Endothelial cell of umbilical vein (primary cell): ENCODE data around the gene ISOC1. TPM values are rescaled to one million over a fixed set of nuclear protein-coding genes. Genes with fewer than 3 reads are reported as not detected.

Experiments
- BruUV-seq: library from RNA; stranded (reverse); fragments of 400-500 nt; replicated peaks from 2 replicates; lab custom pipeline; 2021; lab: Mats Ljungman, UMichigan
- CTCF ChIA-PET: fragments of 300-600, 350-600 bp; sonication (Branson Sonifier 250); formaldehyde crosslinking; loops from one replicate; lab custom pipeline; 2021; ENCODE audit warnings: antibody characterized with exemption, inconsistent platforms; lab: Charles Lee
- POLR2A ChIA-PET: fragments of 300-600, 350-600 bp; sonication (Branson Sonifier 250); formaldehyde crosslinking; loops from one replicate; lab custom pipeline; 2021; ENCODE audit warnings: antibody characterized with exemption, inconsistent platforms; lab: Charles Lee
- DNase-seq: peaks from one replicate; pipeline ENCODE4 v3.0.0-alpha.2; 2011; ENCODE audit warnings: low read depth, low spot score
- FAIRE-seq: peaks from 2 replicates; lab custom pipeline; 2011; peaks lifted over from hg19 to GRCh38; lab: Jason Lieb, UNC
- H2AFZ ChIP-seq: 2 replicates; pipeline ENCODE4 v1.6.0; 2012; ENCODE audit warnings: low read depth, low read length, control low read depth, inconsistent platforms
- H3K27ac ChIP-seq: 2 replicates; pipeline ENCODE4 v1.5.1; 2011; ENCODE audit warnings: low read depth, mild to moderate bottlenecking, control low read depth, low read length, moderate library complexity; ENCODE audit not compliant: insufficient read depth
- H3K27me3 ChIP-seq, 2 experiments: 2 replicates each; pipeline versions ENCODE4 v1.6.0 to v1.6.1; 2011; ENCODE audit warnings: low read length in 2 of 2, mixed read lengths in 1 of 2; ENCODE audit not compliant: control insufficient read depth in 2 of 2, insufficient read depth in 2 of 2
- H3K36me3 ChIP-seq, 2 experiments: 2 replicates in 1 of 2; 3 replicates in 1 of 2; pipeline ENCODE4 v1.5.1; 2011; ENCODE audit warnings: low read length in 2 of 2, mild to moderate bottlenecking in 1 of 2, moderate library complexity in 1 of 2; ENCODE audit not compliant: control insufficient read depth in 2 of 2, insufficient read depth in 2 of 2; ENCODE audit errors: extremely low read depth in 1 of 2
- H3K4me1 ChIP-seq: 3 replicates; pipeline ENCODE4 v1.5.1; 2011; ENCODE audit warnings: mild to moderate bottlenecking, low read length; ENCODE audit not compliant: control insufficient read depth, insufficient read depth; ENCODE audit errors: extremely low read depth
- H3K4me2 ChIP-seq: 2 replicates; pipeline ENCODE4 v1.6.1; 2011; ENCODE audit warnings: low read length, control low read depth, mixed read lengths; ENCODE audit not compliant: insufficient read depth
- H3K4me3 ChIP-seq, 3 experiments: fragments of 200-600 bp in 1 of 3; sonication (generic), shearing (Covaris generic) in 1 of 3; replicated peaks in 1 of 3; 2 replicates each; pipeline ENCODE4 v1.5.1; 2011 to 2016; ENCODE audit warnings: control low read depth in 3 of 3, low read length in 3 of 3, mild to moderate bottlenecking in 2 of 3, inconsistent platforms in 1 of 3, low read depth in 1 of 3, moderate library complexity in 1 of 3; ENCODE audit not compliant: insufficient read depth in 1 of 3
- H3K79me2 ChIP-seq: 2 replicates; pipeline ENCODE4 v1.6.0; 2012; ENCODE audit warnings: low read length, inconsistent platforms; ENCODE audit not compliant: control insufficient read depth, insufficient read depth
- H3K9ac ChIP-seq: replicated peaks from 2 replicates; pipeline ENCODE3; 2011; ENCODE audit warnings: low read length, control low read depth; ENCODE audit not compliant: insufficient read depth; ENCODE audit errors: extremely low read depth
- H3K9me1 ChIP-seq: replicated peaks from 3 replicates; pipeline ENCODE4 v1.6.0; 2011; ENCODE audit warnings: mild to moderate bottlenecking, low read length; ENCODE audit not compliant: control insufficient read depth, insufficient read depth; ENCODE audit errors: extremely low read depth
- H3K9me3 ChIP-seq: replicated peaks from 2 replicates; pipeline ENCODE4 v1.5.1; 2012; ENCODE audit warnings: low read length, inconsistent platforms; ENCODE audit not compliant: control insufficient read depth, insufficient read depth
- H4K20me1 ChIP-seq: replicated peaks from 2 replicates; pipeline ENCODE3; 2011; ENCODE audit warnings: mild to moderate bottlenecking, low read length; ENCODE audit not compliant: control insufficient read depth, insufficient read depth; ENCODE audit errors: extremely low read depth
- EZH2 ChIP-seq: IDR thresholded peaks from 2 replicates; pipeline ENCODE4 v1.6.1; 2012; ENCODE audit warnings: borderline replicate concordance, low read depth, mild to moderate bottlenecking, moderate library complexity, low read length, inconsistent platforms; ENCODE audit not compliant: severe bottlenecking
- FOS ChIP-seq: IDR thresholded peaks from 2 replicates; pipeline ENCODE4 v1.6.1; 2011; ENCODE audit warnings: mild to moderate bottlenecking, low read length, moderate library complexity, borderline replicate concordance; ENCODE audit not compliant: insufficient read depth
- GATA2 ChIP-seq: IDR thresholded peaks from 2 replicates; pipeline ENCODE4 v1.7.0; 2011; ENCODE audit warnings: low read depth, mild to moderate bottlenecking, moderate library complexity, mixed read lengths, low read length; ENCODE audit not compliant: insufficient read length, insufficient read depth
- JUN ChIP-seq: IDR thresholded peaks from 2 replicates; pipeline ENCODE4 v1.6.1; 2011; ENCODE audit warnings: borderline replicate concordance, low read depth; ENCODE audit not compliant: insufficient read length, insufficient read depth
- MYC ChIP-seq: IDR thresholded peaks from one replicate; pipeline ENCODE4 v1.6.1; 2011; ENCODE audit warnings: mild to moderate bottlenecking, low read depth, low read length
- POLR2A ChIP-seq: IDR thresholded peaks from 2 replicates; pipeline ENCODE4 v1.6.1; 2012; ENCODE audit warnings: low read depth, mild to moderate bottlenecking, control low read depth, low read length
- POLR2AphosphoS5 ChIP-seq: IDR thresholded peaks from 2 replicates; pipeline ENCODE4 v1.6.1; 2012; ENCODE audit warnings: low read depth, mild to moderate bottlenecking, control low read depth, low read length, moderate library complexity; ENCODE audit not compliant: insufficient read depth
- dilution Hi-C: fragments of 300-500 bp; cut with MboI; formaldehyde crosslinking; loops from one replicate; pipeline ENCODE4 v1.15.0; 2019; ENCODE audit warnings: low sequenced_read_pairs; ENCODE audit not compliant: extremely low pct_ligation_motif_present
- intact Hi-C: fragments of 100-400 bp; cut with micrococcal nuclease; formaldehyde crosslinking; loops from one replicate; pipeline ENCODE4 v1.10.0; 2022
- polyA plus RNA-seq, 4 experiments: library from polyadenylated mRNA; depleted of rRNA in 3 of 4; stranded (reverse) in 3 of 4; unstranded in 1 of 4; fragments of >200 nt; gene quantifications; 2 replicates each; pipeline versions ENCODE4 v1.2.1 to v1.2.3, GENCODE V29; 2011 to 2012; ENCODE audit warnings: missing spikeins in 1 of 4
- total RNA-seq: library from RNA; stranded (reverse); gene quantifications from 2 replicates; pipeline ENCODE4 v1.2.3, GENCODE V29; 2021
- TF ChIP-seq, protein P1 (sequence below): IDR thresholded peaks from 2 replicates; pipeline ENCODE4 v1.6.1; 2011; ENCODE audit not compliant: insufficient read depth, insufficient read length
- TF ChIP-seq, protein P2 (sequence below), 2 donors: IDR thresholded peaks; 1 replicate in 1 of 2; 2 replicates in 1 of 2; pipeline ENCODE4 v1.5.1; 2011; ENCODE audit warnings: low read length in 2 of 2, mild to moderate bottlenecking in 2 of 2, moderate library complexity in 2 of 2, control low read depth in 1 of 2, inconsistent platforms in 1 of 2, low read depth in 1 of 2; ENCODE audit not compliant: insufficient read depth in 1 of 2; ENCODE audit errors: extremely low read depth in 1 of 2

Gene ISOC1
- total and polyA plus RNA-seq, 2 donors (not counting 3 experiments of a cell fraction or from before 2014, with no cell fraction given) = 21.4 to 21.6 TPM

DNA sequence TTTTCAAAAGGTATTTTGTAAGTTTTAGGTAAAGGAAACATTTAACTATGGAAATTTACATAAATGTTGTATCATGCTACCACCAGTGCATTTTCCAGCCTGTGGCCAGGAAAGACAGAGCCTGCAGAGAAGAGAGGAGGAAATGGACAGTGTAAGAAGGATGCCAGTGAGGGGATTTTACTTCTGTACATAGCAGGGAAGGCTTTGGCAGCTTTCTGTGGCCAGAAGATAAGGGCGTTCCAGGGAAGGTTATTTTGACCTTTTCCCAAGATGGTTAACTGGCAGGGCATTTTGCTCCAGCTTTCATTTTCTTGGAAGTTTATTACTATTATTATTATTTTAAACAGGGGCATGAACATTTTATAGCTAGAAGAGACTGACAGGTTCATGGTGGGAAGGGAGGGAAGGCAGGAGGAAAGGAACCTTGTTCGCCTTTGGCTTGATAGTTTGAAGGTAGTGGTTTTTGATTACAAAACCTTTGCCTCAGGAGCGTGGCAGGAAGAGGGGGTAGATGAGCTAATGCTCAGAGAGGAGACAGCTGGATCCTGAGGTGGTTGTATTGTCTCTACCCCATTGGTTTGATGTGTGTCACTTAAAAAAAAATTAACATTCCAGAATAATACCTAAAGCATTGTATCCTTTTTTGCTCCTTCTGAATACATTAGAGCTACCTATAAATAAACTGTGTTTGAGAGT, 4.1 kb downstream of the ISOC1 start:
- Histone ChIP-seq H3K36me3 (no peaks in the 10 kb centered on the region), H3K9me3 (no peaks in the 10 kb centered on the region), H3K27ac (no peak overlapping the region), H3K4me2 (no peak overlapping the region), H3K27me3 (no peaks in the 10 kb centered on the region), H3K9ac (no peak overlapping the region), H3K79me2 (peaks cover 24% of the 10 kb centered on the region), H3K9me1 (no peaks in the 10 kb centered on the region), H2AFZ (no peak overlapping the region), H3K4me3 (no peak overlapping the region), H3K4me1 (peaks cover 28% of the 10 kb centered on the region), H4K20me1 (peaks cover 2% of the 10 kb centered on the region)
- CTCF ChIA-PET = interaction anchor here (0.6 to 1.6 kb wide), 6 partner anchors 12 to 192 kb away, joined by 3 to 7 read pairs (median 3); no protein-coding TSS in a partner anchor
- TF ChIP-seq MYC = no peak
- no peak for TF ChIP-seq FOS
- no peak for TF ChIP-seq JUN
- TF ChIP-seq POLR2A = no peak
- TF ChIP-seq GATA2 = no peak
- TF ChIP-seq EZH2 = no peak
- TF ChIP-seq, protein P1, sequence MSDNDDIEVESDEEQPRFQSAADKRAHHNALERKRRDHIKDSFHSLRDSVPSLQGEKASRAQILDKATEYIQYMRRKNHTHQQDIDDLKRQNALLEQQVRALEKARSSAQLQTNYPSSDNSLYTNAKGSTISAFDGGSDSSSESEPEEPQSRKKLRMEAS = no peak
- TF ChIP-seq, protein P2, sequence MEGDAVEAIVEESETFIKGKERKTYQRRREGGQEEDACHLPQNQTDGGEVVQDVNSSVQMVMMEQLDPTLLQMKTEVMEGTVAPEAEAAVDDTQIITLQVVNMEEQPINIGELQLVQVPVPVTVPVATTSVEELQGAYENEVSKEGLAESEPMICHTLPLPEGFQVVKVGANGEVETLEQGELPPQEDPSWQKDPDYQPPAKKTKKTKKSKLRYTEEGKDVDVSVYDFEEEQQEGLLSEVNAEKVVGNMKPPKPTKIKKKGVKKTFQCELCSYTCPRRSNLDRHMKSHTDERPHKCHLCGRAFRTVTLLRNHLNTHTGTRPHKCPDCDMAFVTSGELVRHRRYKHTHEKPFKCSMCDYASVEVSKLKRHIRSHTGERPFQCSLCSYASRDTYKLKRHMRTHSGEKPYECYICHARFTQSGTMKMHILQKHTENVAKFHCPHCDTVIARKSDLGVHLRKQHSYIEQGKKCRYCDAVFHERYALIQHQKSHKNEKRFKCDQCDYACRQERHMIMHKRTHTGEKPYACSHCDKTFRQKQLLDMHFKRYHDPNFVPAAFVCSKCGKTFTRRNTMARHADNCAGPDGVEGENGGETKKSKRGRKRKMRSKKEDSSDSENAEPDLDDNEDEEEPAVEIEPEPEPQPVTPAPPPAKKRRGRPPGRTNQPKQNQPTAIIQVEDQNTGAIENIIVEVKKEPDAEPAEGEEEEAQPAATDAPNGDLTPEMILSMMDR (IDR thresholded peaks at IDR 0.05; ENCODE audit: extremely low read depth in 1 of 2, insufficient read depth in 1 of 2, low read depth in 1 of 2, low read length in 2 of 2) = no peak
- TF ChIP-seq POLR2AphosphoS5 = no peak
- no TSS peak for BruUV-seq
- POLR2A ChIA-PET = no interaction called here
- peak; percentile 30 for DNase-seq
- dilution Hi-C loops (no loop called here), intact Hi-C loops (no loop called here)
- FAIRE-seq = no peak
